Fibroblast of peridontal ligament (primary cell): ENCODE measurements around the gene RAX2.
"Not testable (repeated sequence)": the region's sequence is repeated elsewhere in the genome, so short reads cannot be mapped to it uniquely, and the experiment has no call there.

Experiments used
- DNase-seq: peaks from one replicate; pipeline ENCODE4 v3.0.0-alpha.2; 2010; ENCODE audit errors: extremely low read depth

Gene RAX2

GRCh38 chr19:3778104-3778867, 6.3 kb upstream of the RAX2 start:
- no peak for DNase-seq

GRCh38 chr19:3776479-3777040, 4.5 kb upstream of the RAX2 start:
- no peak for DNase-seq

- DNase-seq: no peak
Observed at GRCh38 chr19:3775831-3776230, 3.8 kb upstream of the RAX2 start.

- DNase-seq: no peak
Observed at GRCh38 chr19:3775374-3775711, 3.3 kb upstream of the RAX2 start.

GRCh38 chr19:3774621-3775373, 2.8 kb upstream of the RAX2 start:
- no peak for DNase-seq

- DNase-seq: no peak
Observed at GRCh38 chr19:3773814-3774515, 1.9 kb upstream of the RAX2 start.

- DNase-seq: no peak
Observed at GRCh38 chr19:3771000-3771905, 775 bp downstream of the RAX2 start.

GRCh38 chr19:3770136-3770999, 1.7 kb downstream of the RAX2 start:
- DNase-seq: no peak

GRCh38 chr19:3769494-3769893, 2.5 kb downstream of the RAX2 start:
- no peak for DNase-seq

- no peak for DNase-seq
Observed at GRCh38 chr19:3768748-3769099, 3.3 kb downstream of the RAX2 start.

- no peak for DNase-seq
Observed at GRCh38 chr19:3768015-3768747, 3.8 kb downstream of the RAX2 start.

- DNase-seq: no peak
Observed at GRCh38 chr19:3767050-3767449, 5.0 kb downstream of the RAX2 start.

- DNase-seq: no peak
Observed at GRCh38 chr19:3766520-3766919, 5.5 kb downstream of the RAX2 start.

GRCh38 chr19:3765757-3766156, 6.3 kb downstream of the RAX2 start:
- not testable (repeated sequence) for DNase-seq

GRCh38 chr19:3765121-3765520, 6.9 kb downstream of the RAX2 start:
- no peak for DNase-seq

- peak; percentile 99 for DNase-seq
Observed at GRCh38 chr19:3762501-3763459, 9.2 kb downstream of the RAX2 start, which contains the start of gene MRPL54. MRPL54 (plus strand) TSS chr19:3762682; CDS start chr19:3762701, 19 bp downstream.

GRCh38 chr19:3762130-3762473, 9.9 kb downstream of the RAX2 start:
- DNase-seq: no peak

- peak; percentile 81 for DNase-seq
Observed at GRCh38 chr19:3761382-3762129, 10.5 kb downstream of the RAX2 start, which contains the start of gene APBA3. APBA3 (minus strand) TSS chr19:3761692; CDS start chr19:3760264, 1,428 bp downstream.
